Measurements from ENCODE around the gene C22orf42. TPM values are rescaled to one million over a fixed set of nuclear protein-coding genes. Genes with fewer than 3 reads are reported as not detected.
"Not testable (repeated sequence)": the region's sequence is repeated elsewhere in the genome, so short reads cannot be mapped to it uniquely, and the experiment has no call there.

C22orf42 gene
- total RNA-seq, 2 donors from 2014 or later: not detected

DNA sequence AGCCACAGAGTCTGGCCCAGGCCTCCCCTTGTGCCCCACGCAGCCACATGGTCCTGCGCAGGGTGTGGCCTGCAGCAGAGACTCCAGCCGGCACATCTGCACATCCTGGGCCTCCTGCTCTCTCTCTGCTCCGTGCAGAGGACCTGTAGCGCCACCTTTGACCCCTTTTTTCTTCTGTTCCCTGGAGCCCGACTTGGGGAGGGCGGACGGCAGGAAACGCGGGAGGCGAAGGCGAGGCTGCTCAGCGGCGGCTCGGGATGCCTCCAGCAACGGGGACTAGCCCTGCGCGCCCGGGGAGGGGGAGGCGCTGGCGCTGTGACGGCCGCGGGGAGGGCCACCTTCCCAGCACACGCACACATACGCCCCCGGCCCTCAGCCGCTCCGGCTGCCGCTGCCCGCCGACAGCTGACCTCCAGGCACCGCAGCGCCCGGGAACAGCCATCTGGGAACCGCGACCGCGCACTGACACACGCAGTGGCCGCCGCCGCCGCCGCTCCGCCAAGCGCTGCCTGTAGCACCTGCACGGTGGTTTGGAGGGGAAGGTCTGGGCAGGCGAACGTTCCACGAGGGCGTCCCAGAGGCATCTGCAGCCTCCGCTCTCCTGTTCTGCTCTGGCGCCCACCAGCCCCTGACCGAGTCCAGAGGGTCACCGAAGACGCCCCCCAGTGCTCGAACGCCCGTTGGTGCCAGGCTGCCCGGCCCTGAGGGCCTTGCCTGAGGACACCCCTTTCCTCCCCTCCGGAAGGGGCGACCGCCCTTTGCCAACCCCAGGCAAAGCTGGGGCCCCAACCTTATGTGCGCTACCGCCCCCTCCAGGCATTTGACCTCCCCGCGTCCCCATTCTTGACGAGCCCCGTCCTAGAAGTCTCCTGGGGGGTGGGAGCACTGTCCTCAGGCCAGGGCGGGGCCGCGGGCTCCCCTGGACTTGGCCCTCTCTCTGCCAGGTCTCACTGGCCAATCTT lies 16.9 kb upstream of the C22orf42 start:
- no peaks in the 10 kb centered on the region for H3K27me3 ChIP-seq (replicated peaks; ENCODE audit: insufficient read depth)
- DNase-seq (ENCODE audit: low spot score) (no peak), ATAC-seq (ENCODE audit: insufficient number of reproducible peaks, low FRiP score, low read depth) (no peak)
- no peak overlapping the region for H3K4me3 ChIP-seq
- no peak overlapping the region for H3K27ac ChIP-seq
- no peak for TF ChIP-seq CTCF (IDR thresholded peaks at IDR 0.05)
- H3K9me3 ChIP-seq: no peaks in the 10 kb centered on the region
- no peaks in the 10 kb centered on the region for H3K4me1 ChIP-seq (ENCODE audit: control insufficient read depth in 1 of 2, low read depth in 2 of 2)
- no peaks in the 10 kb centered on the region for H3K36me3 ChIP-seq

DNA sequence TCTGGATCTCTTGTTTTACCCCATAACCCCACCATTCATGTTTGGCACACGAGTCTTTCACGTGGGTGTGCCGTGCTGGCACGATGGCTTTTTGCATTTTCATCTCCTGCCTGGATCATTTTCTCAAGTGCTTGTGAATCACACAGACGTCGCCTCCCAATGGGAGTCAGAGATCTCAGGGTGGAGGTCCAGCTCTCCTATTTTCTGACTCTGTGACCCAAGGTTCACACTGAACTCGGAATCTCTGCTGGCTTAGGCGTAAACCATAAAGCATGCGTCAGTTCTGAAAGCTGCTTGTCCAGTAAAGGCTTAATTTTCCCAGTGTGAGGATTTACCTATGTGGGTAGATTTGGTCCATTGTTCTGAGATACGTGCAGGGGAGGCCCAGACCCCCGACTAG lies 16.0 kb upstream of the C22orf42 start:
- H3K4me3 ChIP-seq: no peak overlapping the region
- H3K4me1 ChIP-seq (ENCODE audit: control insufficient read depth in 1 of 2, low read depth in 2 of 2): no peaks in the 10 kb centered on the region
- H3K9me3 ChIP-seq: no peaks in the 10 kb centered on the region
- no peak for DNase-seq (ENCODE audit: low spot score)
- H3K36me3 ChIP-seq: no peaks in the 10 kb centered on the region
- no peak overlapping the region for H3K27ac ChIP-seq
- no peaks in the 10 kb centered on the region for H3K27me3 ChIP-seq (replicated peaks; ENCODE audit: insufficient read depth)
- TF ChIP-seq CTCF (IDR thresholded peaks at IDR 0.05): no peak
- ATAC-seq (ENCODE audit: insufficient number of reproducible peaks, low FRiP score, low read depth): no peak

DNA sequence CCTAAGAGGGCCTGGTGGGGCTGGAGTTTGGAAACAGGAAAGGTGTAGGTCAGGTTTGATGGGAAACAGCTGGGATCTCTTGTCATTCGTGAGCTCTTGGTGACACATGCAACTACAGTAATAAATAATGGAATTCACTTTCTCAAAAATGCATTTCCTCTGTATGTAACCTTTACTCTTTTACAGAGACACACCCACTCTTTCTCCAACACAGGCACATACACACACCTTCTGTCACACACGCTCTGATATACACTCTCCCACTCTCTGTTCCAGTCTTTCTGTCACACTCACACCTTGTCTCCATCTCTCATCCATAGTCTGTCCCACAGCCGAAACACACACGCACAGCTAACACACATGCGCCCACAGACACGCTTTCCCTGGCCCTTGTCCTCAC lies 6.6 kb upstream of the C22orf42 start:
- Histone ChIP-seq H3K36me3 (no peaks in the 10 kb centered on the region), H3K9me3 (no peaks in the 10 kb centered on the region), H3K27ac (no peak overlapping the region), H3K4me1 (ENCODE audit: control insufficient read depth in 1 of 2, low read depth in 2 of 2) (no peaks in the 10 kb centered on the region), H3K4me3 (no peak overlapping the region), H3K27me3 (replicated peaks; ENCODE audit: insufficient read depth) (no peaks in the 10 kb centered on the region)
- no peak for ATAC-seq (ENCODE audit: insufficient number of reproducible peaks, low FRiP score, low read depth)
- DNase-seq (ENCODE audit: low spot score): no peak
- no peak for TF ChIP-seq CTCF (IDR thresholded peaks at IDR 0.05)

- Histone ChIP-seq H3K27ac (no peak overlapping the region), H3K9me3 (no peaks in the 10 kb centered on the region), H3K4me1 (ENCODE audit: control insufficient read depth in 1 of 2, low read depth in 2 of 2) (no peaks in the 10 kb centered on the region), H3K4me3 (no peak overlapping the region), H3K27me3 (replicated peaks; ENCODE audit: insufficient read depth) (no peaks in the 10 kb centered on the region), H3K36me3 (no peaks in the 10 kb centered on the region)
- DNase-seq (ENCODE audit: low spot score) (no peak), ATAC-seq (ENCODE audit: insufficient number of reproducible peaks, low FRiP score, low read depth) (no peak)
- no peak for TF ChIP-seq CTCF (IDR thresholded peaks at IDR 0.05)
Observed at GRCh38 chr22:32164075-32164860, 5.2 kb upstream of the C22orf42 start.

GRCh38 chr22:32160411-32160810 lies 1.3 kb upstream of the C22orf42 start:
- not testable (repeated sequence) for ATAC-seq (ENCODE audit: insufficient number of reproducible peaks, low FRiP score, low read depth)

DNA sequence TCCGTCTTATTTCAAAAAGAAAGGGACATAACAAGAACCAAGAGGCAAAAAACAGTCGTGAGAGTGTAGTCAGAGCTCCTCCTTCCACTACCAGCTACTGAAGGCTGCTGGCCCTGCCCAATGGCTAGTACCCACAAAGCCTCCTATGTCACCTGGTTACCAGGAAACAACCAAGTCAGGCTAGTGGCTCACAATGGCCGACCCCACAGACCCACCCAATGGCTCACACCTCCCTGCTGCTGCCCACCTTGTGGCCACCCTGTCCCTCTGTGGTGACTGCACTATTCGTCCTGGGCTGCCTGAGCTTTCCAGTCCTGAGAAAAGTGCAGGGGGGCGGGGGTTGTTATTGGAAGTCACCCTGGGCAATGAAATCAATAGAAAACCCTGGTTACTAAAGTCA lies 1.5 kb downstream of the C22orf42 start:
- not testable (repeated sequence) for DNase-seq (ENCODE audit: low spot score); ATAC-seq (ENCODE audit: insufficient number of reproducible peaks, low FRiP score, low read depth); H3K4me1 ChIP-seq (ENCODE audit: control insufficient read depth in 1 of 2, low read depth in 2 of 2); H3K27ac ChIP-seq; H3K27me3 ChIP-seq (replicated peaks; ENCODE audit: insufficient read depth); H3K9me3 ChIP-seq; H3K4me3 ChIP-seq; H3K36me3 ChIP-seq

More at GRCh38 chr22:32160411-32160810, 1.3 kb upstream of the C22orf42 start:
- H3K9me3 ChIP-seq; H3K27me3 ChIP-seq (replicated peaks; ENCODE audit: insufficient read depth); H3K36me3 ChIP-seq; H3K4me3 ChIP-seq; DNase-seq (ENCODE audit: low spot score); H3K27ac ChIP-seq; H3K4me1 ChIP-seq (ENCODE audit: control insufficient read depth in 1 of 2, low read depth in 2 of 2): not testable (repeated sequence)

- H3K27ac ChIP-seq; H3K9me3 ChIP-seq; H3K4me3 ChIP-seq; H3K36me3 ChIP-seq; H3K4me1 ChIP-seq (ENCODE audit: control insufficient read depth in 1 of 2, low read depth in 2 of 2); H3K27me3 ChIP-seq (replicated peaks; ENCODE audit: insufficient read depth); ATAC-seq (ENCODE audit: insufficient number of reproducible peaks, low FRiP score, low read depth); DNase-seq (ENCODE audit: low spot score): not testable (repeated sequence)
Observed at GRCh38 chr22:32154727-32155126, 4.4 kb downstream of the C22orf42 start.

- H3K27ac ChIP-seq; H3K36me3 ChIP-seq; H3K4me1 ChIP-seq (ENCODE audit: control insufficient read depth in 1 of 2, low read depth in 2 of 2); DNase-seq (ENCODE audit: low spot score); H3K27me3 ChIP-seq (replicated peaks; ENCODE audit: insufficient read depth); H3K9me3 ChIP-seq; ATAC-seq (ENCODE audit: insufficient number of reproducible peaks, low FRiP score, low read depth); H3K4me3 ChIP-seq: not testable (repeated sequence)
Observed at GRCh38 chr22:32151641-32152040, 7.5 kb downstream of the C22orf42 start.

Measured in thoracic aorta (tissue), 2 donors.